Lower lobe of right lung (tissue), 2 donors: ENCODE results near the gene NMT1. TPM values are rescaled to one million over a fixed set of nuclear protein-coding genes. Genes with fewer than 3 reads are reported as not detected.

Experiments
- ATAC-seq, 2 donors: fragments of 200-7000 bp; cut with Tn5 transposase; one replicate each; pipeline ENCODE4 v1.9.1; 2020 to 2022; ENCODE audit warnings: mild to moderate bottlenecking in 2 of 2, moderate library complexity in 2 of 2
- DNase-seq: peaks from one replicate; pipeline ENCODE4 v3.0.0-alpha.2; 2020
- H3K27ac ChIP-seq: fragments of 200-600 bp; one replicate; pipeline ENCODE4 v1.8.0; 2022
- H3K27me3 ChIP-seq: fragments of 200-600 bp; one replicate; pipeline ENCODE4 v1.8.0; 2022; ENCODE audit warnings: low read depth
- H3K36me3 ChIP-seq: fragments of 200-600 bp; one replicate; pipeline ENCODE4 v1.8.0; 2022; ENCODE audit warnings: mild to moderate bottlenecking
- H3K4me1 ChIP-seq: fragments of 200-600 bp; one replicate; pipeline ENCODE4 v1.8.0; 2022
- H3K4me3 ChIP-seq: fragments of 200-600 bp; one replicate; pipeline ENCODE4 v1.8.0; 2022; ENCODE audit warnings: mild to moderate bottlenecking
- H3K9me3 ChIP-seq: fragments of 200-600 bp; one replicate; pipeline ENCODE4 v1.8.0; 2022
- CTCF ChIP-seq: fragments of 200-600 bp; IDR thresholded peaks from one replicate; pipeline ENCODE4 v1.8.0; 2022; ENCODE audit warnings: antibody characterized with exemption, mild to moderate bottlenecking
- intact Hi-C: fragments of 100-400 bp; cut with DNase I; formaldehyde crosslinking; loops from one replicate; pipeline ENCODE4 v1.11.0; 2022
- total RNA-seq: library from RNA; stranded (reverse); fragmentation: NEBNext Ultra II Directional; extraction: Animal tissue kit (Norgen Biotek cat#: 25700); gene quantifications from one replicate; pipeline ENCODE4 v1.2.1, GENCODE V29; 2021
- donor health status: DM: no; HTN: yes; CAD: no; lungs with severe emphysema.

The NMT1 gene
- total RNA-seq, 1 donor from 2014 or later: 117 TPM

DNA sequence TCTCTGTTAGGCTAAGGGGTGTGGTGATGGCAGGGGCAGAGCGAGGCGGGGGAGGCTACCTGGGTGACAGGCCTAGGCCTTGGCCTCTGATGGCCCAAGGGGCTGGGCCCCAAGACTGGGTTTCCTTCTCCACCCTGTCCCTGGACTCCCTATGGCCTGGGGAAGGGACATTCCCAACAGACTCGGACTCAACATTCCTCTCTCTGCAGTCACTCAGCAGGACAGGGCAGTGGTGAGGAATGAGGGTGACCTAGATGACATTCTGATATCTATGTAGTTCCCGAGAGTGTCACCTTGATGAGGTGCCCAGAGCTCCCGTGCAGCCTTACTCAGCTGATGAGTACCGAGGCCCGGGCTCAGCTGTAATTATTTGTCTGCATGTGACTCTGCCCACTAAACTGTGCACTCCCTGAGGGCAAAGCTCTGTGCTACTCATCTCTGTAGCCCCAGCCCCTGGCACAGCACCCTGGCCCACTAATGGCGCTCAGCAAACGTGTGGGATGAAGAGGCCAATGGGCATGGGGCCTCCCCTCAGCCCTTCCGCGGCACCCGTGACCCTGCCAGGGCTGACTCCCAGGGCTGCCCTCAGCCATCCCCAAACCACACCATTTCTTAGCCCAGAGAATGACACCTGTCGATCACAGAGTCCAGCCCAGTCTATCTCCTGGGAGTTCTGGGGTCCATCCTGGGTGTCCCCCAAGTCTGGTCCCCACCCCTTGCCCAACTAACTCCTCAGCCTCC lies 69.0 kb downstream of the NMT1 start:
- Histone ChIP-seq H3K4me3 (no peak overlapping the region), H3K27me3 (no peaks in the 10 kb centered on the region), H3K36me3 (no peaks in the 10 kb centered on the region), H3K9me3 (no peaks in the 10 kb centered on the region), H3K27ac (peak overlapping the region; percentile 24), H3K4me1 (peaks cover 46% of the 10 kb centered on the region)
- DNase-seq (no peak), ATAC-seq (no peak)
- intact Hi-C loops: no loop called here
- TF ChIP-seq CTCF: no peak

DNA sequence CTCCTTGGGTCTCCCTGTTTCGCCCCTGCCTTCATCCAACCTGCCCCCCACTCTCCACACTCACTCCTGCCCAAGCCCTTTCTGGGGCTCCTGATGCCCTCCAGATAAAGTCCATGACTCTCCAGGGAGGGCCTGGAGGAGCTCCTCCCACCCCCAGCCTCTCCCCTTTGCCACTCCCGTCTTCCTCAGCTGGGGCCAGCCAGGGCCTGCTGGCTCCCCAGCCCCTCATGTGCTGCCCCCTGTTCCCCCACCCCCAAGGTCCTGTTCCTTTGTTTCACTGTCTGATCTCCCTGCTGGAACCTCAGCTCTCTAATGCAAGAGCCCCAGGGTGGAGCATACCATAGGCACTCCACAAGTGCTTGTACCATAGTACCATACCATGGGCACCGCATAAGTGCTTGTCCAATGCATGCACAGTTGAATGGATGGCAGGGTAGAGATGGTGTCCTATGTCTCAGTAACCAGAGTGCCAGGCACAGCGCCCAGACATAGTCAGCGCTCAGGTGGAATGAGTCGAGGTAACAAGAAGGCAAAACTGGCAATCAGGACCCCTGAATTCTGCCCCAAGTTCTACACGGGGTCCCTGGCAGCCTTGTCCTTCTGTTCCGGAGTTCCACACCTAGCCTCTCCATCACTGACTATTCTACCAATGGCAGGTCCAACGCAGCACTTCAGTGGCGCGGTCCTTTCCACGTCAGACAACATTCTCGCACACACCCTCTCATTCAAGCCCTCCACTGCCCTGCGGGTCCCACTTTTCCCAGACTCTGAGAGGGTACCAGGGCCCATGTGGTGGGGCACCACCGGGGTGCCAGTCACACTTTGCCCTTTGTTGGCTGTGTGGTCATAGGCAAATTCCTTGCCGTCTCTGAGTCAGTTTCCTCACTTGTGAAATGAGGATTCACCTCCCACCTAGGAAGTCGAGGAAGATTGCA lies 69.8 kb downstream of the NMT1 start:
- Histone ChIP-seq H3K36me3 (no peaks in the 10 kb centered on the region), H3K9me3 (no peaks in the 10 kb centered on the region), H3K27ac (peak overlapping the region; percentile 24), H3K27me3 (no peaks in the 10 kb centered on the region), H3K4me3 (peak overlapping the region; percentile 63), H3K4me1 (peaks cover 46% of the 10 kb centered on the region)
- no peak for DNase-seq
- intact Hi-C loops: no loop called here
- ATAC-seq: no peak
- no peak for TF ChIP-seq CTCF

DNA sequence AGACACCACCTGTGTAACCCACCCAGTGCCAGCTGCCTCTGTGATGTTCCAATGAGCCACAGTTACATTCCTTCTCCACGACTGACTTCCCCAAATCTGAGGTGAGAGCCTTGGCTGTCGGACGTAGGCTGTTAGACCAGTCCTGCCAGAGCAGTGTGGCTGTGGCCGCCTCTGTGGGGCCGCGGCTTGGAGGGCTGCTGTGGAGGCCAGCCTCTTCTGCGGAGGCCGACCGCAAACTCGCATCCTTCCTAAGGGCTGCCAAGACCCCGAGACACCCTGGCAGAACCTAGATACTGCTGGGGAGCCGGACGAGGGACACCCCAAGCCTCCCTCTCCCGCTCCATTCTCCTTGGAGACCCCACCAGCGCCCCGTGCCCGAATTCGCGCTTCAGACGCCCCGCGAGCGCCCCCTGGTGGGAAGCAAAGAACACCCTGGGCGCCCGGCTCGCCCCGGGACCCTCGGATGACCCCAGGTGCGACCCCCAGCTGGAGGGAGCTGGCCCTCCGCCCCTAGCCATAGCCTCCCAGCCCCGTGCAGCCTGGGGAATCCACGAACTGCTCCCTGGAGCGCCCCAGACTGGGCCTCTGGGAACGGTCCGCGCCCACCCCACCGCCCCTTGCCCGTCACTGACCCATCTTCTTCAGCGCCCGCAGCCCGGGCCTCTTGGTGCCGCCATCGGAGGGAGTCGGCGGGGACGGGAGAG lies 70.7 kb downstream of the NMT1 start:
- DNase-seq: peak; percentile 68
- Histone ChIP-seq H3K36me3 (no peaks in the 10 kb centered on the region), H3K9me3 (no peaks in the 10 kb centered on the region), H3K27ac (peak overlapping the region; percentile 89), H3K4me1 (peaks cover 55% of the 10 kb centered on the region), H3K4me3 (peak overlapping the region; percentile 63), H3K27me3 (no peaks in the 10 kb centered on the region)
- ATAC-seq: no peak
- peak; percentile 91 for TF ChIP-seq CTCF
- intact Hi-C loops: no loop called here

- intact Hi-C loops: no loop called here
Observed at GRCh38 chr17:45132320-45132571, 71.1 kb downstream of the NMT1 start, which contains the start of gene PLCD3. PLCD3 (minus strand) TSS chr17:45132515; CDS start chr17:45132410, 105 bp downstream.

More at GRCh38 chr17:45132320-45132571, 71.1 kb downstream of the NMT1 start, which contains the start of gene PLCD3:
- no peak for TF ChIP-seq CTCF
- no peaks in the 10 kb centered on the region for H3K27me3 ChIP-seq
- H3K27ac ChIP-seq: peak within 1 kb of the TSS; percentile 89
- no peaks in the 10 kb centered on the region for H3K9me3 ChIP-seq
- no peaks in the 10 kb centered on the region for H3K36me3 ChIP-seq
- peaks cover 53% of the 10 kb centered on the region for H3K4me1 ChIP-seq
- DNase-seq: no peak
- no peak for ATAC-seq
- H3K4me3 ChIP-seq: peak within 1 kb of the TSS; percentile 63
